ENCODE measurements around the gene GOLGA1.

DNA sequence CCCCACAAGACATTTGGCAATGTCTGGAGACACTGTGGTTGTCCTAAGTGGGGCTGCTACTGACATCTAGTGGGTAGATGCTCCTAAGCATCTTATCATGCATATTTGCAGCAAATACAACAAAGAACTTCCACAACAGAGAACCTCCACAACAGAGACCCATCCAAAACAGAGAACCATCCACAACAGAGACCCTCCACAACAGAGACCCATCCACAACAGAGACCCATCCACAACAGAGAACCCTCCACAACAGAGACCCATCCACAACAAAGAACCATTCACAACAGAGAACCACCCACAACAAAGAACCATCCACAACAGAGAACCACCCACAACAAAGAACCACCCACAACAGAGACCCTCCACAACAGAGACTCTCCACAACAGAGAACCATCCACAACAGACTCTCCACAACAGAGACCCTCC is 46.1 kb downstream of the GOLGA1 start:
- TF ChIP-seq, protein P1, sequence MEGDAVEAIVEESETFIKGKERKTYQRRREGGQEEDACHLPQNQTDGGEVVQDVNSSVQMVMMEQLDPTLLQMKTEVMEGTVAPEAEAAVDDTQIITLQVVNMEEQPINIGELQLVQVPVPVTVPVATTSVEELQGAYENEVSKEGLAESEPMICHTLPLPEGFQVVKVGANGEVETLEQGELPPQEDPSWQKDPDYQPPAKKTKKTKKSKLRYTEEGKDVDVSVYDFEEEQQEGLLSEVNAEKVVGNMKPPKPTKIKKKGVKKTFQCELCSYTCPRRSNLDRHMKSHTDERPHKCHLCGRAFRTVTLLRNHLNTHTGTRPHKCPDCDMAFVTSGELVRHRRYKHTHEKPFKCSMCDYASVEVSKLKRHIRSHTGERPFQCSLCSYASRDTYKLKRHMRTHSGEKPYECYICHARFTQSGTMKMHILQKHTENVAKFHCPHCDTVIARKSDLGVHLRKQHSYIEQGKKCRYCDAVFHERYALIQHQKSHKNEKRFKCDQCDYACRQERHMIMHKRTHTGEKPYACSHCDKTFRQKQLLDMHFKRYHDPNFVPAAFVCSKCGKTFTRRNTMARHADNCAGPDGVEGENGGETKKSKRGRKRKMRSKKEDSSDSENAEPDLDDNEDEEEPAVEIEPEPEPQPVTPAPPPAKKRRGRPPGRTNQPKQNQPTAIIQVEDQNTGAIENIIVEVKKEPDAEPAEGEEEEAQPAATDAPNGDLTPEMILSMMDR (IDR thresholded peaks at IDR 0.05; ENCODE audit: low read length), result peak; percentile 51
- TF ChIP-seq EZH2 (optimal IDR thresholded peaks at IDR 0.05; ENCODE audit: low read depth, low read length), result no peak
